Activated CD4-positive, alpha-beta T cell treated with anti-CD3 and anti-CD28 coated beads, Interleukin-2, amount 50 U/mL, for 24 hours (primary cell): ENCODE results near the gene GPR107.

Source experiments
- DNase-seq, 2 donors: peaks; one replicate each; pipeline ENCODE4 v3.0.0-alpha.2; 2020; ENCODE audit warnings: low read depth in 1 of 2, low spot score in 1 of 2

The GPR107 gene

GRCh38 chr9:130027533-130028365, 26.0 kb upstream of the GPR107 start:
- DNase-seq: no peak

GRCh38 chr9:130028493-130029222, 25.0 kb upstream of the GPR107 start:
- no peak for DNase-seq

GRCh38 chr9:130029223-130029973, 24.3 kb upstream of the GPR107 start:
- no peak for DNase-seq

GRCh38 chr9:130030651-130031127, 23.0 kb upstream of the GPR107 start:
- DNase-seq: no peak

GRCh38 chr9:130034570-130034969, 19.1 kb upstream of the GPR107 start:
- no peak for DNase-seq

GRCh38 chr9:130036099-130036498, 17.6 kb upstream of the GPR107 start:
- no peak for DNase-seq

- no peak for DNase-seq
These were observed 14.1 kb upstream of the GPR107 start for GRCh38 chr9:130039528-130040147.

GRCh38 chr9:130040984-130041647, 12.6 kb upstream of the GPR107 start:
- no peak for DNase-seq

GRCh38 chr9:130041648-130042405, 11.9 kb upstream of the GPR107 start:
- no peak for DNase-seq

GRCh38 chr9:130042406-130042884, 11.3 kb upstream of the GPR107 start:
- no peak for DNase-seq

- DNase-seq: peak; percentile 67
These were observed 10.6 kb upstream of the GPR107 start, which contains the start of gene FNBP1 for GRCh38 chr9:130042885-130043653. TSS of gene FNBP1 (minus strand) at chr9:130043189. CDS start at chr9:130042975, 214 bp downstream.

- no peak for DNase-seq
These were observed 9.8 kb upstream of the GPR107 start for GRCh38 chr9:130043654-130044623.

GRCh38 chr9:130045725-130046450, 7.8 kb upstream of the GPR107 start:
- no peak for DNase-seq

GRCh38 chr9:130049431-130050210, 4.1 kb upstream of the GPR107 start:
- DNase-seq: no peak

GRCh38 chr9:130050462-130050861, 3.2 kb upstream of the GPR107 start:
- DNase-seq: no peak

GRCh38 chr9:130051855-130052254, 1.9 kb upstream of the GPR107 start:
- DNase-seq: no peak
